Glomerular visceral epithelial cell (primary cell): Measurements from ENCODE around the gene P2RY2.
A peak's percentile ranks its signal among the peaks of the same experiment; 100 is the strongest.
"Not testable (repeated sequence)": the region's sequence is repeated elsewhere in the genome, so short reads cannot be mapped to it uniquely, and the experiment has no call there.

ENCODE experiments used
- DNase-seq: peaks from one replicate; pipeline ENCODE4 v3.0.0-alpha.2; 2016; ENCODE audit errors: extremely low spot score

Gene P2RY2

GRCh38 chr11:73227571-73228211, 9.6 kb downstream of the P2RY2 start:
- DNase-seq, result no peak

GRCh38 chr11:73228268-73229134, 10.4 kb downstream of the P2RY2 start:
- no peak for DNase-seq

GRCh38 chr11:73229321-73229895, 11.3 kb downstream of the P2RY2 start:
- DNase-seq, result no peak

GRCh38 chr11:73229896-73230875, 12.1 kb downstream of the P2RY2 start:
- DNase-seq, result no peak

GRCh38 chr11:73230931-73231330, 12.8 kb downstream of the P2RY2 start:
- DNase-seq, result no peak

- not testable (repeated sequence) for DNase-seq
Observed at GRCh38 chr11:73232487-73232886, 14.4 kb downstream of the P2RY2 start.

- DNase-seq, result no peak
Observed at GRCh38 chr11:73233211-73233610, 15.1 kb downstream of the P2RY2 start.

- DNase-seq, result no peak
Observed at GRCh38 chr11:73233692-73234470, 15.8 kb downstream of the P2RY2 start.

- DNase-seq, result no peak
Observed at GRCh38 chr11:73234471-73235181, 16.5 kb downstream of the P2RY2 start.

GRCh38 chr11:73235236-73235786, 17.2 kb downstream of the P2RY2 start:
- no peak for DNase-seq

GRCh38 chr11:73236205-73236765, 18.2 kb downstream of the P2RY2 start:
- DNase-seq, result no peak

GRCh38 chr11:73236854-73237253, 18.8 kb downstream of the P2RY2 start:
- peak; percentile 35 for DNase-seq

GRCh38 chr11:73237471-73238290, 19.6 kb downstream of the P2RY2 start:
- peak; percentile 47 for DNase-seq

- no peak for DNase-seq
Observed at GRCh38 chr11:73239111-73239521, 21.0 kb downstream of the P2RY2 start.

- DNase-seq, result no peak
Observed at GRCh38 chr11:73239571-73240189, 21.6 kb downstream of the P2RY2 start.

GRCh38 chr11:73240190-73240781, 22.2 kb downstream of the P2RY2 start:
- DNase-seq, result no peak

- DNase-seq, result no peak
Observed at GRCh38 chr11:73241300-73241699, 23.2 kb downstream of the P2RY2 start.
